ENCODE measurements around the gene MOSPD2. TPM values are rescaled to one million over a fixed set of nuclear protein-coding genes. Genes with fewer than 3 reads are reported as not detected.

The MOSPD2 gene
- total RNA-seq, result 15.8 and 26.8 TPM in 2 replicates

GRCh38 chrX:14872851-14873675, at the start of gene MOSPD2, which contains the start of gene FANCB:
Gene MOSPD2, plus strand, starts transcription at chrX:14873421. Its CDS starts 108 bp downstream, at chrX:14873529.
Gene FANCB, minus strand, starts transcription at chrX:14873069. Its CDS starts 7,559 bp downstream, at chrX:14865510.

Other genes starting within 250 kb of the MOSPD2 start
- gene FANCB, start 352 bp upstream of the MOSPD2 start, total RNA-seq, result 11.7 and 15.9 TPM in 2 replicates